ENCODE measurements around the gene ZFP1.
"Not testable (repeated sequence)": the region's sequence is repeated elsewhere in the genome, so short reads cannot be mapped to it uniquely, and the experiment has no call there.

The ZFP1 gene

GRCh38 chr16:75205438-75205837 is 57.1 kb downstream of the ZFP1 start:
- DNase-seq = not testable (repeated sequence)

GRCh38 chr16:75205961-75206748 is 57.8 kb downstream of the ZFP1 start:
- DNase-seq = not testable (repeated sequence)

- no peak for DNase-seq
Observed at GRCh38 chr16:75206749-75207451, 58.6 kb downstream of the ZFP1 start, which contains the start of gene CTRB2. CTRB2 (minus strand) TSS chr16:75207161; CDS start chr16:75207141, 20 bp downstream.

- no peak for DNase-seq
Observed at GRCh38 chr16:75207831-75208230, 59.5 kb downstream of the ZFP1 start.

- no peak for DNase-seq
Observed at GRCh38 chr16:75208242-75208825, 60.0 kb downstream of the ZFP1 start.

GRCh38 chr16:75208861-75209505 is 60.7 kb downstream of the ZFP1 start:
- no peak for DNase-seq

- not testable (repeated sequence) for DNase-seq
Observed at GRCh38 chr16:75209514-75209913, 61.2 kb downstream of the ZFP1 start.

GRCh38 chr16:75209944-75210343 is 61.6 kb downstream of the ZFP1 start:
- no peak for DNase-seq

GRCh38 chr16:75211286-75211685 is 63.0 kb downstream of the ZFP1 start:
- DNase-seq = not testable (repeated sequence)

GRCh38 chr16:75216127-75216526 is 67.8 kb downstream of the ZFP1 start:
- DNase-seq = no peak

- no peak for DNase-seq
Observed at GRCh38 chr16:75216576-75216975, 68.3 kb downstream of the ZFP1 start.

- DNase-seq = no peak
Observed at GRCh38 chr16:75217389-75217851, 69.1 kb downstream of the ZFP1 start.

- no peak for DNase-seq
Observed at GRCh38 chr16:75218256-75219076, 70.1 kb downstream of the ZFP1 start, which contains the start of gene CTRB1. CTRB1 (plus strand) TSS chr16:75218988; CDS start chr16:75219008, 20 bp downstream.

- no peak for DNase-seq
Observed at GRCh38 chr16:75219088-75219487, 70.8 kb downstream of the ZFP1 start.

GRCh38 chr16:75219838-75220237 is 71.5 kb downstream of the ZFP1 start:
- DNase-seq = no peak

Data from EL (cell line).